ENCODE data around the gene KRIT1.

KRIT1 gene

GRCh38 chr7:92150450-92151017 lies 95.2 kb downstream of the KRIT1 start:
- no peak for DNase-seq

DNA sequence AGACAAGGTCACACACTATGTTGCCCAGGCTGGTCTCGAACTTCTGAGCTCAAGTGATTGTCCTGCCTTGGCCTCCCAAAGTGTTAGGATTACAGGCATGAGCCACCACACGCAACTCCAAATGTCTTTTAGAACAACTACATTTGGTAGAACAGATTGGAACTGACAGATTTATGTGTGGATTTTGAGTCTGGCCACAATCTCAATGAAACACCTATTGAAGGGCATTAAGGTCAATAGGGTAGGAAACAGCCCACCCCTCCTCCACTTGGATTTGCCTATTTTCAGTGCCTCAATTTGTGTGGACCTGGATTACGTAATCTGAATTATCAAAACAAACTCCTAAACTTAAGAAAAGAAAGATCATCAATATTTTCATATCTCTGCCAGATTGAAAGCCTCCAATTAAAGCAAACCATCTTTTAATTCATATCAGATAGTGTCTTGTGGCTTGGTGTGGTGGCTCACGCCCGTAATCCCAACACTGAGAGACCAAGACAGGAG lies 95.9 kb downstream of the KRIT1 start:
- DNase-seq = no peak

Data from inflammatory macrophage treated with lipopolysaccharide for 1 hour (primary cell).